Fibroblast of skin of right quadriceps (primary cell): ENCODE measurements around the gene ISG20L2.

Experiments used
- DNase-seq: peaks from one replicate; pipeline ENCODE4 v3.0.0-alpha.2; 2013

ISG20L2 gene

DNA sequence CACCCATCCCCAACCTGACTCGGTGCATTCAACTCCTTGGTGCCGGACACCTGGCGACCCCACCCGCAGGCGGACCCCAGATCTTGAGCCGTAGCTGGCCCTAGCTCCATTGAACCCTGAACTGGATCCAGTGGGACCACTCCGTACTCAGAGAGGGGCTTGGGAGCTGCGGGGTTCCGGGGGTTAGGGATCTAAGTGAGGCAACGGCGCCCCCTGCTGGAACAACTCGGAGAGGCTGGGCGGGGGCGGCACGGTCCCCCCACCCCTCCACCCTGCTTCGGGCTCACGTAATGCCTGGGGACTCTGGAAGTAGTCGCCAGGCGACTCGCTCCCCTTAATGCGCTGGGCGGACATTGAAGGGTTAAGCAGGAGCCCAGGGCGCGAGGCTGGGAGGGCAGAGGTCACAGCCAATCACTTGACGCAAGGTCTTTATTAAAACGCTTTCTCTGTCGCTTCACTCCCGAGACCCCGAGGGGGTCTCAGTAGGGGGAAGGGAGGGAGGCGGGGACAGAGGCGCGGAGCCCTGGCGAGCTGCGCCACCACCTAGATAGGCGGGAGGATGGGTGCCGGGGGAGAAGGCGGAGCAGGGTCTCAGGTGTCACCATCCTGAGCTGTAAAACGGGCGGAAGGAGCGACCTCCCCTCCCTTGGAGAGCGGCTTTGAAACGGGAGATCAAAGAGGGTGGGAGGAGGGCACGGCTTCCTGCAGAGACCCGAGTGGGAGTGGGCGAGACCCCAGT lies 22.5 kb downstream of the ISG20L2 start:
- DNase-seq, result peak; percentile 77

DNA sequence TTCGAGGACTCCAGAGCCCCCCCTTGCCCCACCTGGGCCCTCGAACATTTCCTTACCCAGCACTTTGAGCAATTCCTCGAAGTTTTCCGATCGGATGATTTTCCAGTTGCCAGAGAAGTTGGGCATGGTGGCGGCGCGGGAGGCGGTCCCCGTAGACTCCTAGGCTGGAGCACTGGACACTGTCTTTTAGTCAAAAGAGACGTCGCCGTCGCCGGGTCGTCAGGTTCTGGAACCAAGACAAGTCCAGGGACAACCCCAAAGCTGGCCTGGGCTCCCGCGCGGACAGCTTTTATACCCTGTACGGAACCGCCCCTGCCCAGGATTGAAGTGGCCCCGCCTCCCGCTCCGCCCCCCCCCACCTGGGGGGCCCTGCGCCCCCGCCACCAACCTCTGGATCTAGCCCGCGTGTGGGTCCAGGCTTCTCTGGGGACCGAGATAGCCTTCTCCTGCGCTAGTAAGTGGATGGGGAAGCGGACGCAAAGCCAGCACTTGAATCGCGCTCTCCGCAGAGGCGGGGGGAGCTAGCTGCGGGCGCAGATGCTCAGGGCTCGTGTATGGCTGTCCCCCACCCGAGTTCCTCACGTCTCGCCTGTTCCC lies 23.1 kb downstream of the ISG20L2 start, which contains the start of gene CRABP2:
CRABP2 (minus strand) TSS at position 263 of the 597 bp plus-strand sequence; CDS start at position 126, 137 bp downstream.
- peak; percentile 65 for DNase-seq

DNA sequence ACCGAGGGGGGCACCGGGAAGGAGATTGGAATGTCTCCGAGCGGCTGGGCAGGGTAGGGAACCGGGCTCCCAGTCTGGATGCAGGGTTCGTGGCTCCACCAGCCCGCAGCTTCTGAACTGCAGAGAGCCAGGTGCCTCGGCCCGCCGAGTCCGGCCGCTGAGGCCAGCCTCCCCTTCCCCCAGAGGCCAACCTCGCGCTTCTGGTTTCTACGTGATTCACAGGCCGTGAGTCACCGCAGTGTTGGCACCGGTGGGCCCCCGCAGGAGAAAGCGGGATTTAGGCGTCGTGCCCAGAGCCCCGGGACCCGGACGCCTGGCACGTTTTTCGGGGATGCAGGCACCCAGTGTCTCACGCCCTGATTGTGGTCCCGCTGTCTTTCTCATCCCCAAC lies 23.6 kb downstream of the ISG20L2 start:
- DNase-seq, result peak; percentile 76

DNA sequence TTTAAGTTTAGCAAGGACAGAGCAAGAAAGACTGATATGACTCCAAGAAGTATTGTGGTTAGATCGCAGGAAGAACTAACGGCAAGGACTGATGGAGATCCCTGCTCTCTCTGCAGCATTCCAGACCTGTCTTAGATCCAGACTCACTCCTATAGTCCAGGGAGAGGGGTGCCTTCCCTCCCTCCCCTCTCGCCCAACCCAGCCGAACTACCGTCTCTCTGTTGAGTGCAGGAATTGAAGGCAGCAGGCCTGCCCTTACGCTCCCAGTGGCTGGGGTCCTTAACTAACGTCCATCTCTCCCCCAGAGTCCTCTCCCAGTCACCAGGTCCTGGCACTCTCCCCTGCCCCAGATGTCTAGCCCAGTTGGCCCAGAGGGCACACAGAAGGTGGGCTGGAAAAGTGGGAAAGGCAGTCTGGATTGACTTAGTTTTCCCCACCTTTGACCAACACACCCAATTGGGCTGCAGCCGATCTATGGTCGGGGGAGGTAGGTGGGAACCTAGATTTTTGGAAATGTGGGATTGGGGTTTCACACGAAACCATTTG lies 24.3 kb downstream of the ISG20L2 start:
- DNase-seq, result no peak

DNA sequence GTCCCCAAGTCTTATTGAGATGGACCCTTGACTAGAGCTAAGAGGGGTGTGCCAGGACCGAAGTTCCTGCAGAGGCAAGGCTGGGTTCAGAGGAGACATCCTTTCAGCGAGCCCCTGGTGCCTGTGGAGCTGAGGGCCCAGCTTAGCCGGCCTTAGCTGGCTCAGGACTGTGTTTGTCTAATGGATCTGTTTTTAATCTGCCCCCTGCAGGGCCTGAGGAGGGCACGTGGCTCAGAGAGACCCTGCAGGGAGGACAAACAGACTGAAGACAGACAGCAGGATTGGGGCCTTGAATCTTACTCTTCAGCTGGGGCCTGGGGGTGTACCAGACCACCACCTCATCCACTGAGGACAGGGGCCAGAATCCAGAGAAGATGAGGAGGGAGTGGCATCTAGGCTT lies 24.8 kb downstream of the ISG20L2 start:
- peak; percentile 45 for DNase-seq

DNA sequence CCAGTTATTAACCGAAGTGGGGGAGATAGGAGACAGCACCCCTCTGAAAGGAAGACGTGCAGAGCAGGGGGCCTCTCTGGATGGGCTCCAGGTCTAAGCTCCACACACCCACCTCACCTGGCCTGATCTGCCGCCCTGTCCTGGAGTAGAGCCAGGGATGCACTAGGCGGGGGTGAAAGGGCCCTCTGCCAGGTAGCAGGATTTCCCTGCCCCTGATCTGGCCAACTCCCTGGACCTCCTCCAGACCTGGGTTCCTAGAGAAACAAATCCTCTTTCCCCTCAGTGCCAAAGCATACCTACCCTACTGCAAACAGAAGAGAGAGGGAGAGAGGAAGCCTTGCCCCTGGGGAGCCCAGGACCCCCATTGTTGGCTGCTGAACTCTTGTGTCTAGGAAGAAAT lies 25.2 kb downstream of the ISG20L2 start:
- no peak for DNase-seq

DNA sequence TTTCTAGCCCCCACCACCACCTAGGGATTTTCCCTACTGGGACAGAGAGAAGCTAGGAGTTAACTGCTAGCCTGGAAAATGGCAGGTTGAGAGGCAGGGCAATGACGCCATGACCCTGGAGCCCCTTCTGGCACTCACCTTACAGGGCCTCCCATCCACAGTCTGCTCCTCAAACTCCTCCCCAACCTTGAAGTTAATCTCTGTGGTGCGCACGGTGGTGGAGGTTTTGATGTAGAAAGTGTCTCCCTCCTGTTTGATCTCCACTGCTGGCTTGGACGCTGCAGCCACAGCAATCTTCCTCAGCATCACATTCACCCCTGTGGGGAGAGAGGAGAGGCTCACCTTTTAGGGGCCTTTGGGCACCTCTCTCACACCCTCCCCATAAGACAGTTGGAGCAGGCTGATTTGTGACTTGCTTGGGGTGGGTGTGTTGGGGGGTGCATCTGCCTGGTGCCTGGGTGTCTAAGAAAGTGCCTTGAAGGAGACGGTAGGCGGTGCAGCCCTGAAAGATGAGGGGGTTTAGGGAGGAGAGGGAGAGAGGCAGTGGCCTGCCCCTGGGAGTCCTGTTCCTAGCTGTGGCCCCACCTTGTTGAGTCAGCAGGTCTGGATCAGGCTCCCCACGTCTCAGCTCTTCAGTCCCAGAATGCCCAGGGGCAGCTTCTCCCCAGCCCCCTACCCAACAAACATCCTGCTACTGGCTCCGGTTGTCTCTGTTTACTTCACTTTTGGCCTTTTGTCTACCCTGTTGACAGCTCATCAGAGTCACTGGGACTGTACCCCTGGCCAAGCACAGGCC lies 27.6 kb downstream of the ISG20L2 start:
- no peak for DNase-seq

DNA sequence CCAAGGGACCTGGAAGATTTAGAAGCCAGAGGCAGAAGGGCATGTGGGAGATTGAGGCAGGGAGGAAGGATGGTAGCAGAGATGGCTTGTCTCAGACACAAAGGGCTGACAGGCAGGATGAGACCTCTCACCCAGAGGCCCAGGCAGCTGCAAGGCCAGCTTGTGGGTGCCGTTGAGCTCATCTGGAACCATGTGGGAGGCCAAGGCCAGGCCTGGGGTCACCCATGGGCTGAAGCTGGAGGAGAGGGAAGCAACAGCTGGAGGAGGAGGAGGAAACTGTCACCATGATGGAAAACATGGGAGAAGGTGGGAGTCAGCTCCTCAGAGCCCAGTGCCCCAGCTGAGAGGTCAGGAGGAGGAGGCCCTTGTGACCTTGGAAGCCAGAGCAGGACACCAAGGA lies 29.6 kb downstream of the ISG20L2 start:
- no peak for DNase-seq

DNA sequence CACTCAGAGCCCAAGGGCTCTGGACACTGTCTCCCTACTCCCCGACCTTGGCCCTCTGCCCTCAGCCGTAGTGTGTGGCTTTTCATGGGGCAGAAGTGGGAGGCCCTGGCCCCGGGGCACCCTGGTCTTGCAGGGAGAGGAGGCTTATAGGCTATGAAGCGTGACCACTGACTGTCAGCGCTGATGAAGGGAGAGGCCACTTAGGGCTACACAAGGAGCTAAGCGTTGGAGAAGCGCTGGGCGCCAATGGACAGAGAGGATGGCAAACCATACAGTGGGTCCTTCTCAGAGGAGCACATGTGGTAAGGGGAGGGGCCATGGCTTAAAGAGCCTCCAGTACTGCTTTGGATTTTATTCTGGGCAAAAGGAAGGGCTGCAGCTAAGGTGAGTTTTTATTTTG lies 31.1 kb downstream of the ISG20L2 start:
- no peak for DNase-seq

DNA sequence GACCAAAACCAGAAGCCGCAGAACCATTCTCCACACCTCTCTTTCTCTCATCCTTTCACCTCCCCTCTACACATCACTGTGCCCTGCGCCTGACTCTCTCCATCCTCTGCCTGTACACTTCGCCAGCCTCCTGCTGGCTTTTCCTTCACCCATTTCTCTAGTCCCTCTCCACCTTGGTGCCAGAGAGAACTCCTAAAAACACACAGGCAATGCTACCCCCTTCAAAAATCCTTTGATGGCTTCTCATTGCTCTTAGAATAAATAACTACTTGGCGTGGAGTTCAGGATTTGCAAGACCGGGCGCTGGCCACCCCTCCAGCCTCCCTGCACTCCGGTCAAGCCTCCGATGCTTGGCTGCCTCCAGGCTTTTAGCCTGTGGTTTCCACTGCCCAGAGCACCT lies 31.8 kb downstream of the ISG20L2 start:
- DNase-seq, result no peak

DNA sequence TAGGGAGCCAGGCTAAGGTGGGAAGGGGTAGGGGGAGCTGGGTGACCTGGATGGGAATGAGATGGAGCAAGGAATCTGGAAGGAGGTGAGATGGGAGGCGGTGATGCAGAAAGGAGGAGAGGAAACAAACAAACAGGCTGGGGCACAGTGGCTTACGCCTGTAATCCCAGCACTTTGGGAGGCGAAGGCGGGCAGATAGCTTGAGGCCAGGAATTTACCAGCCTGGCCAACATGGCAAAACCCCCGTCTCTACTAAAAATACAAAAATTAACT lies 33.9 kb downstream of the ISG20L2 start:
- no peak for DNase-seq

DNA sequence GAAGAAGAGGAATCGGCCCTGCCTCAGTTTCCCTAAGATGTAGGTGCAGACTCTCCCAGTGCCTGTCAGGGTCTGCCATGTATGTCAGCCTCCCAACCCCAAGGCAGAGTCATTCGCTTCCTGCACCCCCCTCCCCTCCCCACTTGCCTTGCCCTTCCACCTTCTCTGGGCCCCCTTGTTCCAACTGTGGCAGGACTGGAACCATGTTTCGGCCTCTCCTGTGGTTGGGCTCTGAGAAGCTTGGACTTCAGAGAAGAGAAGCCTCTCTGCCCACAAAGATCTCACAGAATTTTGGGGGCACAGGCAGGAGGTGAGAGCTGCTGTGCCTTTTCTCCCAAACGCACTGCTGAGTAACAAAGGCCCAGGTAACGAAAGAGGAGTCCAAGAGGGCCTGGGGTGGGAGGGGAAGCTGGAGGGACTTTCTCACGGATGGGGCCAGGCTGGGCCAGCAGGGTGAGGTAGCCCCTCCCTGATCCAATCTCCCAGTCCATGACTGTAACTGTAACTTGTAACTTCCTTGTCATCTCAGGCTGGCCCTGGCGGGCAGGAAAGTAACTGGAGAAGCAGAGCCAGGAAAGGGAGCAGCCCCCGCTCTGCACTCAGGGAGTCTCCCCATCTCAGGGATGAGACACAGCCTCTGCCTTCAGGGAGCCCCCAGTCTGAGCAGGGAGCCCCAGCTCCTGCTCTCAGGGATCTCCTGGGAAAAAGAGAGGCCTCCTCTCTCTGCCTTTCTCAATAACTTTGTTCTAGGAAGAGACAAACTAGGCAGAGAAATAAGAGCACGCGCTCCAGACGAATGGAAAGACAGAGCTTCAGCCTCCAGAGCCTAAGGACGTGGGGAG lies 34.5 kb downstream of the ISG20L2 start:
- DNase-seq, result peak; percentile 44

DNA sequence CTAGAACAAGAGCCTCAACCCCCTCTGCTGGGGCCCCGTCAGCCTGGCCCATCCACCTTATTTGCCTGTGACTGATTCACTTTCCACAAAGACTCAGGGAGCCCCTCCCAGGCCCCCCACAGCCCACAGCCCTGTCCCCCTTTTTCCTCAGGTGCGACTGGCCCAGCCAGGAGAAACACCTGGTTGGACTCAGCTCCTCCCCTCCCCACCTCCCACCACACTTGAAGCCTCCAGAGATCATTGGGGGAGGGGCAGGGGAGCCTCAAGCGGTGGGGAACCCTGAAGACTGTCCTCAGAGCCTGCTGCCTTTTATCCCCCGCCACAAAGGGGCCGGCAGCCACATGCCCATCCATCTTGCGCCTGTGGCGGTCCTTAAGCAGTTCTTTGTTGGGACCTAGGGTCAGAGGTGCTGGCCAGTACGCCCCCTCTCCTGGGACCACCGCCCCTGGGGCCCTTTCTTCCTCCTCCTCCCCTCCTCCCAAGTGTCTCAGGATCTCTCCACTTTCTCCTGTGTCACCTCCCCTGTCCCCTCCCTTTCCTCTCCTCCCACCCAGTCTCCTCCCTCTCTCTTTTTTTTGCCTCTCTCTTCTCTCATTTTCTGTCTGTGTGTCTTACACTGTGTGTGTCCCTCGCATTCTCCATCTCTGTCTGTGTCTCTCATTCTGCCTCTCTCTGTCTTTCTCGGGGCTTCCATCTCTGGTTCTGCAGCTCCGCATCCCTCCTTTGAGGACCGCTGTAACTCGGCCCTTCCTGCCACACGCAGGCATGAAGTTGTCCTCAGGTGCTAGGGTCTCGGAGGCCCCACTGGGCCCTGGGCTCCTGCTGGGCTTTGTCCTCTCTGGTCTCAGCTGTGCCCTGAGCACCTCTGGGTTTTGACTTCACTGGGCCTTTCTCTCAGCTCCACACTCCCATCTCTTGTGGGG lies 35.4 kb downstream of the ISG20L2 start:
- DNase-seq, result peak; percentile 67

DNA sequence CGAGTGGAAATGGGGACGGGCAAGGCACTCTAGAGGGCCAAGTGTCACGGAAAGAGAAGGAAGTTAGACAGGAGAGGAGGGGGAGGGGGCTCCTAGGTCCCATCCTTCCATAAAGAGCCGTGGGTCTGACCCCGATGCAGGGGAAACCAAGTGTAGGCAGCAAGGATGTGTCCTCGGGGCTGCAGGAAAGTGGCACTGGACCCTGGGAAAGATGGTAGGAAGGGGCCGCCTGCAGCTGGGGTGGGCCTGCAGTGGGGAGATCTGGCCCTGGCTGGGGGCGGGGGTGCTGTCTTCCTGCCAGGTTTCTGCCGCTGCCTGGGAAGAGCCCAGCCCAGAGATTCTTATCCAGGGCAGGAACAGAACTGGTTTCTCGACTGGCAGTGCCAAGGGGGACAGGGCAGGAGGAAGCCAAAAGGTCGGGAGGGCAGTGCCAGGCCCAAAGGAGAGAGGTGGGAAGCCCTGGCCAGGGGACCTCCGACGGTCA lies 36.1 kb downstream of the ISG20L2 start:
- DNase-seq, result no peak

DNA sequence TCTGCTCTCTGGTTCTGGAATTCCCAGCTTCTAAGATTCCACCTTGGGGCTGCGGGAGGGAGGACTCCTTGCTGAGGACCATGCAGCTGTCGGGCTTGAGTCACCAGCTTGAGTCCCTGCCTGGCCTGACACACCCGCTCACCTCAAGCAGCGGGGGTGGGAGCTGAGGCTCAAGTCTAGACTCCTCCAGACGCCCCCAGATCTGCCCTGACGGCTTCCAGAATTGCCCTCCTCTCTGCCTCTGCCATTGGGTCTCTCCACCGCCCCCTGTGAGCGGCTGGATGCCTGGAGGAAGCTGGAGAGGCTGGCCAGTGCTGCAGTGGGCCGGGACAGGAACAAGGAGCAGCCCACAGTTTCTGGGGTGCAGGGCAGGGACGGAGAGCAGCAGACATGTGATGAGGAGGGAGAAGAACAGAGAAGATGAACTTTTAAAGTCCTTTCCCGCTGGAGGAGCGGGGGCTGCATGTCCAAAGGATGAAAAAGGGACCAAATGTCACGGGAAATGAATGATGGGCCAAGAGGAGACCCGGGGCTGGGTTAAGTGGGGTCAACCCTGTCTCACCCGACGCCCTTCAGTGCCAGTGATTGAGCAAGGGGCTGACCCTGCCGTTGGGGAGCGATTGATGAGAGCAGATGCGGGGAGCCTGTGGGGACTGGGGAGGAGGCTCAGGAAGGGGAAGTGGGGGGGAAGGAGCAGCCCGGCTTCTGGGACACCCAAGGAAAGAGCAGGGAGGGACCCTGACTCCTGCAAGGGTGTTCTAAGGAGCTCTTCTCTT lies 36.7 kb downstream of the ISG20L2 start:
- peak; percentile 52 for DNase-seq

DNA sequence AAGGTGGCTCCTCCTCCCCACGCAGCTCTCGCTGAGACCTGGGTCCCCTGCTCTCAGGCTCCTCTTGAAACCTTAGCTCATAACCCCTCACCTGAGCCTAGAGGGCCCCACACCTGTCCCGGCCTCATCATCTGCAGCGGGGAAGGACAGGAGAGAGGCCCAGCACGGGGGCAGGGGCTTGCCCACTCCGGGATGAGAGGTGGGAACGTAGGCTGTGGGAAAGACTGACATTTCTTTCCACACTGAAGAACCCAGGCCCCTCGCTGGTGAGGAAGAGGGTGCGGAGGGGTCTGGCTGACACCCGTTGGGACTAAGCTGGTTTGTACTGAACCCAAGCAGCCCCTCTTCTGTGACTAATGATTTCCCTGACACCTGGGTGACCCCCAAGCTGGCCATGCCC lies 37.4 kb downstream of the ISG20L2 start:
- DNase-seq, result no peak

DNA sequence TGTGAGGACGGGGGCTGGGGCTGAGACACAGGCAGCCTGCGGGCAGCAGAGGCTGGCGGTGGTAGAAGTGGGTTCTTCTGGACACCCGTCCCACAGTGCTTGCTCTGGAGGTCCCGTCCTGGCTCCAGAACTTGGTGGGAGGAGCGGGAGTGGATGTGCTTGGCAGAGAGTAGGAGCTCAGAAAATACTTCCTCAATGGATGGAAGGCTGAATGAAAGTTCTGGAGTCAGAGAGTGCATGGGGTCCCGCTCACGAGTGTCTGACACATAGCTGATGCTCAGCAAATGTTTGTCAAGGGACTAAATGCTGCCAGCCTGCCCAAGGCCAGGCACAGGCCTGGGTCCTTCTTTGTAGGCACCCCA lies 37.9 kb downstream of the ISG20L2 start:
- DNase-seq, result no peak

DNA sequence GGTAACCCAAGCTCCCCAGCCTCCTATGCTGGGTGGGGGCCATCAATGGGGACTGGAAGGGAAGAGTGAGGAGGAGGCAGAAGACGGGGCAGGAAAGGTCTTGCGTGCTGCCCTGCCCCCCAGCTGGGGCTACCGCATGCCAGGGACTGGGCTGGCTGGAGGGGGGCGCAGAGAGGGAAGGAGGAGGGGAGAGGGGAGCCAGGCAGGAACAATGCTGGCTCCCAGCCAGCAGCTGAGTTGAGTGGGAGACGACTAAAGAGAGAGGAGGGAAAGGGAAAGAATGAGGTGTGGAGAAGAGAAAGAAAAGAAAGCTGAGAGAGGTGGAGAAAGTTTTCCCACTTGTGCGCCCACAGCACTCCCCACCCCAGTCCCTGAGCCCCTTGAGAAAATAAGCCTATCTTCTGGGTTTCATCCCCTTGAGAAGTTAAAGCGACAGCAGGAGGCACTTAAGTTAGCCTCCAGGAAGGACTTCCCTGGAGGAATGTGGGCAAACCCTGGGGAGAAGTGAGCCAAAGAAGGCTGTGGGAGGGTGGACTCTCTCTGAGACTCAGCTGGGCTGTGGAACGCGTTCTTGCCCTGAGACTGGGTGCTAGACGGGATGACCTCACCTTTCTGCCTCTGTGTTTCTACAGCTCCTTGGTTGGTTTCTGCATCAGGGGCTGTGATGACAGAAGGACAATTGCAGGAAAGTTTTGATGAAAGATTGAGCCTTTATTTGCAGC lies 38.5 kb downstream of the ISG20L2 start:
- DNase-seq, result no peak

DNA sequence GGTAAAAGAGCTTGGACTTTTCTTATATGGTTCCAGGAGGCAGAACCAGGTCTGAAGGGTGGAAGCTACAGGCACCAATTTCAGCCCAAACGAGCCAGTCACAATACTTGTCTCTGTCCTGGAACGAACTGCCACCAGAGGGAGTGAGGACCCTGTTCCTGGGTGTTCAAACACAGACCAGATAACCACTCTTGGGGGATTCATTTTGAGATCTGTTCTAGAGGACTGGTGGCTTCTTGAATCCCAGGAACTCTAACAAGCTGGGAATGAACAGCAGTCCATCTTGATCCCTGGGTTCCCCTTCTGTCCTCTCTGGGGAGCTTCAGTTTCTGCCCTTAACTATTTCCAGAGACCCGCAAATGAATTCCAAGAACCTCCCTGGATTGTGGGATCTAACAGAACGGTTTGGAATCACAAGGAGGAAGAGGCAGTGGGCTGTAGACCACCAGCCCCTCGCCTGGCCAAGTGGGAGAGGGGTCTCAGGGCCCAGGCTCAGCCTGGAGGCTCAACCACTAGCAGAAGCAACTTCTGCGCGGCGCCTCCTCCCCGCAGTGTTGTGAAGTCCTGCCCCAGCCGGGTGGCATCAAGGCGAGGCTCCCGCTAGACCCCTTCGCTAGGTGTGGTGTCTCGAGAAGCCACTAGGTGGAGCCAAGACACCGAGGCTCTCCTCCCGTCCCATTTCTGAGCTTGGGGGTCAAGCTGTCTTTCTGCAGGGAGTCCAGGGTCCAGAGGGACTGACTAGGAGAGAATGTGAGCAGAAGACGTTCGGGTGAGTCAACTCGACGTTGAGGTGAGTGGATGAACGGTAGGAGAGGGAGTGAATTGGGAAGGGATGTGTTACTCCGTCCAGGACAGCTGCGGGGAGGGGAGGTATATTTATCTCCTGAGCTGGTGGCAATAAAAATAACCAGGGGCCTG lies 39.3 kb downstream of the ISG20L2 start:
- DNase-seq, result peak; percentile 85
